ENCODE results near the gene TPST2. TPM values are rescaled to one million over a fixed set of nuclear protein-coding genes. Genes with fewer than 3 reads are reported as not detected.
A peak's percentile ranks its signal among the peaks of the same experiment; 100 is the strongest.

TPST2 gene
- total RNA-seq, 4 donors from 2014 or later, result 27.2 to 40.6 (median 32.5) TPM

GRCh38 chr22:26541167-26541819 lies 48.6 kb downstream of the TPST2 start:
- no peak for TF ChIP-seq CTCF (IDR thresholded peaks at IDR 0.05)
- no peak for DNase-seq
- intact Hi-C loops (cut with DNase I), result no loop called here
- Histone ChIP-seq H3K4me3 (no peak overlapping the region), H3K27ac (no peak overlapping the region), H3K27me3 (no peaks in the 10 kb centered on the region), H3K4me1 (peaks cover under 1 to 10% (median 2%) of the 10 kb centered on the region in 3 donors), H3K9me3 (no peaks in the 10 kb centered on the region), H3K36me3 (peaks cover 0 to 82% (median 13%) of the 10 kb centered on the region in 3 donors)
- 97 to 98% methylated on average over 8 to 31 of the region's 47 CpGs for WGBS, 2 donors

- Histone ChIP-seq H3K27me3 (no peaks in the 10 kb centered on the region), H3K4me3 (no peak overlapping the region), H3K36me3 (peaks cover 0 to 94% (median 13%) of the 10 kb centered on the region in 3 donors), H3K4me1 (peaks cover 0 to 19% (median 11%) of the 10 kb centered on the region in 3 donors), H3K27ac (no peak overlapping the region), H3K9me3 (no peaks in the 10 kb centered on the region)
- TF ChIP-seq POLR2A (IDR thresholded peaks at IDR 0.05) (no peak), CTCF (IDR thresholded peaks at IDR 0.05) (no peak)
- 93 to 100% methylated on average over 1 to 2 of the region's 2 CpGs for WGBS, 2 donors
- intact Hi-C loops (cut with DNase I), result no loop called here
- DNase-seq, result no peak
These were observed 49.8 kb downstream of the TPST2 start for GRCh38 chr22:26540119-26540518.

- intact Hi-C loops (cut with DNase I), result no loop called here
- no peaks in the 10 kb centered on the region for H3K9me3 ChIP-seq
- WGBS, 2 donors, result 100% methylated on average over 3 of the region's 3 CpGs
- peak overlapping the region in 2 of 4 donors; percentile 25 to 30 for H3K27ac ChIP-seq
- no peak overlapping the region for H3K4me3 ChIP-seq
- DNase-seq, result no peak
- H3K4me1 ChIP-seq, result peaks cover 0 to 43% (median 21%) of the 10 kb centered on the region in 3 donors
- TF ChIP-seq POLR2A (IDR thresholded peaks at IDR 0.05) (no peak), CTCF (IDR thresholded peaks at IDR 0.05) (no peak)
- peaks cover 8 to 81% (median 13%) of the 10 kb centered on the region in 3 donors for H3K36me3 ChIP-seq
- H3K27me3 ChIP-seq, result no peaks in the 10 kb centered on the region
These were observed 53.2 kb downstream of the TPST2 start for GRCh38 chr22:26536762-26537134.

GRCh38 chr22:26536056-26536761 lies 53.7 kb downstream of the TPST2 start:
- H3K27me3 ChIP-seq, result no peaks in the 10 kb centered on the region
- peaks cover 8 to 81% (median 13%) of the 10 kb centered on the region in 3 donors for H3K36me3 ChIP-seq
- H3K27ac ChIP-seq, result peak overlapping the region in 3 of 4 donors; percentile 11 to 31 (median 30)
- H3K9me3 ChIP-seq, result no peaks in the 10 kb centered on the region
- H3K4me1 ChIP-seq, result peaks cover 0 to 43% (median 21%) of the 10 kb centered on the region in 3 donors
- DNase-seq, result no peak
- WGBS, 2 donors, result 88 to 97% methylated on average over 9 to 10 of the region's 12 CpGs
- intact Hi-C loops (cut with DNase I), result no loop called here
- no peak overlapping the region for H3K4me3 ChIP-seq
- TF ChIP-seq CTCF (IDR thresholded peaks at IDR 0.05) (no peak), POLR2A (IDR thresholded peaks at IDR 0.05) (no peak)

- WGBS, 2 donors, result 72 to 100% methylated on average over 1 to 3 of the region's 3 CpGs
- DNase-seq, result no peak
- TF ChIP-seq POLR2A (IDR thresholded peaks at IDR 0.05) (no peak), CTCF (IDR thresholded peaks at IDR 0.05) (no peak)
- H3K36me3 ChIP-seq, result peaks cover 7 to 81% (median 8%) of the 10 kb centered on the region in 3 donors
- intact Hi-C loops (cut with DNase I), result no loop called here
- H3K9me3 ChIP-seq, result no peaks in the 10 kb centered on the region
- no peaks in the 10 kb centered on the region for H3K27me3 ChIP-seq
- peak overlapping the region in 3 of 4 donors; percentile 28 to 71 (median 64) for H3K27ac ChIP-seq
- peaks cover 0 to 43% (median 21%) of the 10 kb centered on the region in 3 donors for H3K4me1 ChIP-seq
- H3K4me3 ChIP-seq, result no peak overlapping the region
These were observed 54.4 kb downstream of the TPST2 start for GRCh38 chr22:26535603-26535908.

Data from esophagus squamous epithelium (tissue), 5 donors.